Thyroid gland (tissue), 4 donors: ENCODE data around the gene RASA3.

Experiments used
- POLR2A ChIP-seq, 2 donors: fragments of 450-650 bp; IDR thresholded peaks; one replicate each; pipeline ENCODE4 v1.6.1; 2017; ENCODE audit warnings: antibody characterized with exemption in 2 of 2, mild to moderate bottlenecking in 2 of 2, moderate library complexity in 1 of 2
- TF ChIP-seq, protein P1 (sequence below), 6 experiments: fragments of 200-600 bp in 3 of 6; fragments of 450-650 bp in 3 of 6; sonication (generic) in 3 of 6; IDR thresholded peaks; one replicate each; pipeline ENCODE4 v1.5.1; 2016 to 2019; ENCODE audit warnings: antibody characterized with exemption in 6 of 6, mild to moderate bottlenecking in 2 of 6, inconsistent platforms in 1 of 6, moderate library complexity in 1 of 6

DNA sequence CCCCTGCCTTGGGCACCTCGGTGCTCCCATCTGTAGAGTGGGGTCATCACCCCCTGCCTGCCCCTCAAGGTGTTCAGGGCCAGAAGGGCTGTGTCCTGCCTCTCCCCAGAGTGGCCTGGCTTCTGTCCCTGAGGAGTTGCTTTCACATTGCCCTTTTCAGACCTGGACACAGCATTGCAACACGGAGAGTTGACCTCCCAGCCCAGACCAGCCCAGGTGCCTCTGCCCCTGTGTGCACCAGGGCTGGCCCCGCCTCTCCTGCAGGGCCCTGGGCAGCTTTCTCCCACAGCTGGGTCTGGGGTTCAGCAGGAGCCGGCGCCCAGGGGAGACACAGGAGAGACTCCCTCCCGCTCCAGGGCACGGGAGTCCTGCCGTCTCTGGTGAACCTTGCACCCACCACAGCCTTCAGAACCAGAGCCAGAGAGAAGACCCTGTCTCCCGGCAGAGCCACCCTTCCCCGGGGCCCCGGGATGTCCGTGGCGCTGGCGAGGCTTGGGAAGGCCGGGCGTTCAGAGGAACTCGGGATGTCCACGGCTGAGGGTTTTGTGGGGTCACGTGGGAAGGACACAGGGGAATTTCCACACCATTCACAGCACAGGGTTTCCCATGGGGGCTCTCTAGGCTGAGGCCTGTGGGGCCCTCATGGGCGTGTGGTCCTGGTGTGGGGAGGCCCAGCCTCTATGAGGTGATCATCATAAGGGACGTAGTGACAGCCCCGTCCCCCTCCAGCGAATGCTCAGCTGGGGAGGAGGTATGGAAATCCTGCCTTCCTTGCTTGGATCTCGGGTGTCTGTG lies 181.8 kb downstream of the RASA3 start:
- no peak for TF ChIP-seq POLR2A (IDR thresholded peaks at IDR 0.05)
- TF ChIP-seq, protein P1, sequence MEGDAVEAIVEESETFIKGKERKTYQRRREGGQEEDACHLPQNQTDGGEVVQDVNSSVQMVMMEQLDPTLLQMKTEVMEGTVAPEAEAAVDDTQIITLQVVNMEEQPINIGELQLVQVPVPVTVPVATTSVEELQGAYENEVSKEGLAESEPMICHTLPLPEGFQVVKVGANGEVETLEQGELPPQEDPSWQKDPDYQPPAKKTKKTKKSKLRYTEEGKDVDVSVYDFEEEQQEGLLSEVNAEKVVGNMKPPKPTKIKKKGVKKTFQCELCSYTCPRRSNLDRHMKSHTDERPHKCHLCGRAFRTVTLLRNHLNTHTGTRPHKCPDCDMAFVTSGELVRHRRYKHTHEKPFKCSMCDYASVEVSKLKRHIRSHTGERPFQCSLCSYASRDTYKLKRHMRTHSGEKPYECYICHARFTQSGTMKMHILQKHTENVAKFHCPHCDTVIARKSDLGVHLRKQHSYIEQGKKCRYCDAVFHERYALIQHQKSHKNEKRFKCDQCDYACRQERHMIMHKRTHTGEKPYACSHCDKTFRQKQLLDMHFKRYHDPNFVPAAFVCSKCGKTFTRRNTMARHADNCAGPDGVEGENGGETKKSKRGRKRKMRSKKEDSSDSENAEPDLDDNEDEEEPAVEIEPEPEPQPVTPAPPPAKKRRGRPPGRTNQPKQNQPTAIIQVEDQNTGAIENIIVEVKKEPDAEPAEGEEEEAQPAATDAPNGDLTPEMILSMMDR (IDR thresholded peaks at IDR 0.05), result no peak
